Activated CD4-positive, alpha-beta T cell treated with anti-CD3 and anti-CD28 coated beads, Interleukin-2, amount 10 ng/mL, durations not matched to agents 7 days and 5 days (primary cell): ENCODE results near the gene SCUBE1. TPM values are rescaled to one million over a fixed set of nuclear protein-coding genes. Genes with fewer than 3 reads are reported as not detected.
"Not testable (repeated sequence)": the region's sequence is repeated elsewhere in the genome, so short reads cannot be mapped to it uniquely, and the experiment has no call there.

ENCODE experiments used
- CTCF ChIA-PET: fragments of 350-600 bp; sonication (Branson Sonifier 250); formaldehyde crosslinking; loops from one replicate; lab custom pipeline; 2021; ENCODE audit warnings: antibody characterized with exemption; lab: Charles Lee
- POLR2A ChIA-PET: fragments of 350-600 bp; sonication (Branson Sonifier 250); formaldehyde crosslinking; loops from one replicate; lab custom pipeline; 2021; ENCODE audit warnings: antibody characterized with exemption; lab: Charles Lee
- DNase-seq: peaks from one replicate; pipeline ENCODE4 v3.0.0-alpha.2; 2020
- H3K27ac Mint-ChIP-seq: one replicate; pipeline ENCODE4 v1.8.0; 2021; ENCODE audit warnings: mild to moderate bottlenecking, moderate library complexity, mixed read lengths
- H3K27me3 Mint-ChIP-seq: one replicate; pipeline ENCODE4 v1.8.0; 2021; ENCODE audit warnings: mixed read lengths
- H3K36me3 Mint-ChIP-seq: one replicate; pipeline ENCODE4 v1.8.0; 2021; ENCODE audit warnings: low read depth, mixed read lengths
- H3K4me1 Mint-ChIP-seq: one replicate; pipeline ENCODE4 v1.8.0; 2021; ENCODE audit warnings: mixed read lengths
- H3K4me3 Mint-ChIP-seq: one replicate; pipeline ENCODE4 v1.8.0; 2021; ENCODE audit warnings: mild to moderate bottlenecking, moderate library complexity, mixed read lengths
- H3K9me3 Mint-ChIP-seq: one replicate; pipeline ENCODE4 v1.8.0; 2021; ENCODE audit warnings: mixed read lengths
- total RNA-seq, 2 experiments: library from RNA; stranded (reverse); gene quantifications; one replicate each; pipeline ENCODE4 v1.2.3, GENCODE V29; 2021

SCUBE1 gene
- total RNA-seq, 2 experiments from 2014 or later = not detected

DNA sequence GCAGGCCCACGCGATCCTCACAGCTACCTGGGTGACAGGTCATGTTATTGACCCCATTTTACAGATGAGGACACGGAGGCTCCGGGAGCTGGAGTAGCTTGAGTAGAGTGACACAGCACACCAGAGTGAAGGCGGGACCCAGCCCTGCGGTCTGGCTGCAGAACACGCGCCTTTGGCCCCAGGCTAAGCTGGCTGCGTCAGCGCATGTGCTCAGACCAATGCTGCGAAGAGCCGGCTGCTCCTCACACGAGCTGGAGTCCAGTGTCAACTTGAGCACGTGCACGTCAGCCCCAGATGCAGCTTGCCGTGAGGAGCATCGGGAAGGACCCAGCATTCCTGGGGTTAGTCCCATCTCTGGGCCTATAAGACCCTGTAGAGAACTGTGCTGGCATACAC is 49.9 kb downstream of the SCUBE1 start:
- Mint-ChIP-seq H3K4me1 (peaks cover 9% of the 10 kb centered on the region), H3K4me3 (no peak overlapping the region), H3K27me3 (no peaks in the 10 kb centered on the region), H3K27ac (no peak overlapping the region), H3K36me3 (no peaks in the 10 kb centered on the region), H3K9me3 (no peaks in the 10 kb centered on the region)
- ChIA-PET CTCF (no interaction called here), POLR2A (no interaction called here)
- no peak for DNase-seq

DNA sequence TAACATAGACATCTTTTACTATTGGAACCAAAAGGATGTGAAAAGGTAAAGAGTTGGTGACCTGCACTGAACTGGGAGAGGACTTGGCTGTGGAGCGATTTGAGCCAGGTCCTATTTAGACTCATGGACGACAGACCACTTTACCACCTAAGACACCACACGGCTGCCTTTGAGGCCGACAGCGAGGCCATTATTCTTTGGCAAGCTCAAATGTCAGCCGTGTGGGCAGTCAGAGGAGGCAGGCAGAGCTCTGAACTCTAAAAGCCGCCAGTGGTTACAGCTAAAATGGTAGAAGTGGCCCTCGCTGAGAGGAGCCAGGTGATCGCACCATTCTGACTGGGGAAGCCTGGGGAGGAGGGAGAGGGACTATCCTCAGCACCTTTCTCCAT is 50.5 kb downstream of the SCUBE1 start:
- Mint-ChIP-seq H3K36me3 (no peaks in the 10 kb centered on the region), H3K27me3 (no peaks in the 10 kb centered on the region), H3K4me1 (peaks cover 9% of the 10 kb centered on the region), H3K4me3 (no peak overlapping the region), H3K27ac (no peak overlapping the region), H3K9me3 (no peaks in the 10 kb centered on the region)
- CTCF ChIA-PET = interaction anchor here (0.6 kb wide), 1 partner anchor 52 kb away, joined by 3 read pairs; no protein-coding TSS in a partner anchor
- POLR2A ChIA-PET = no interaction called here
- no peak for DNase-seq

DNA sequence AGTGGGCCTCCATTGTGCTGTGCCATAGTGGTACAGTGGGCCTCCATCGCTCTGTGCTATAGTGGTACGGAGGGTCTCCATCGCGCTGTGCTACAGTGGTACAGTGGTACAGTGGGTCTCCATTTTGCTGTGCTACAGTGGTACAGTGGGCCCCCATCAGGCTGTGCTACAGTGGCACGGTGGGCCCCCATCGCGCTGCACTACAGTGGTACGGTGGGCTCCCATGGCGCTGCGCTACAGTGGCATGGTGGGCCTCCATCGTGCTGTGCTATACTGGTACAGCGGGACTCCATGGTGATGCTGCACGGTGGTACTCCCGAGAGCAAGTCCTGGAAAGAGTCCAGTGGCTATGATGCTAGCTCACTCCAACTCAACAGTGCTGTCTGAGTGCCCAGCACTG is 51.8 kb downstream of the SCUBE1 start:
- no peaks in the 10 kb centered on the region for H3K36me3 Mint-ChIP-seq
- H3K4me1 Mint-ChIP-seq = peaks cover 9% of the 10 kb centered on the region
- DNase-seq = no peak
- H3K27me3 Mint-ChIP-seq = no peaks in the 10 kb centered on the region
- H3K27ac Mint-ChIP-seq = no peak overlapping the region
- H3K9me3 Mint-ChIP-seq = no peaks in the 10 kb centered on the region
- POLR2A ChIA-PET = no interaction called here
- H3K4me3 Mint-ChIP-seq = no peak overlapping the region
- CTCF ChIA-PET = no interaction called here

DNA sequence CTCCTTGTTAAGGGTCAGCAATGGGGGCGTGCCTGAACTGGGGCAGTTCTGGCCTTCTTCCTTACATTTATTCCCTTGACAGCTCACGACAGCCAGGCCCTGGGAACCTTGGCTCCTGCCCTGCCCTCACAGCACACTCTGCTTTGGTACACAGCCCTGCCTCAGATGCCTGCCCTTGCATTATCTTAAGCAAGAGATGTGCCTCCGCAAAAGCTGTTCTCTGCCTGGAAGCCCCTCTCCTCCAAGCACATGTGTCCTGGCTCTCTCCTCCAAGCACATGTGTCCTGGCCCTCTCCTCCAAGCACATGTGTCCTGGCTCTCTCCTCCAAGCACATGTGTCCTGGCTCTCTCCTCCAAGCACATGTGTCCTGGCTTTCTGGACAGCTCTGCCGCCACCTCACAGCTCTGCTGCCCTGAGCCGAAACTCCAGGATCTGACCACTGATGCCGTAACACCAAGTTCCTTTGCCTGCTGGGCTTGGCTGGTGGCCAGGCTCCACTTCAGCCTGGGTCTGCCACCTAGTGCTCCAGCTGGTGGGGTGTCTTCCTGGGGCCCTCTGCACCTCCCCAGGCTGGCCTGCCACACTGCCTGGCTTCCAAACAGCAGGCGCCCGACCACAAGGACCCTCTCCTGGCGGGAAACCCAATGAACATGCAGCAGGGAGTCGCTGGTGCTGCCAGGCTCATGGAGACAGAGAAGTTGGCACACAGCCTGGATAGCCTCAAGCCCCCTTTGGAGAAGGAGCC is 53.0 kb downstream of the SCUBE1 start:
- CTCF ChIA-PET = interaction anchor here (0.7 to 1.0 kb wide), 2 partner anchors 54 to 55 kb away, joined by 3 read pairs; no protein-coding TSS in a partner anchor
- no peak overlapping the region for H3K27ac Mint-ChIP-seq

DNA sequence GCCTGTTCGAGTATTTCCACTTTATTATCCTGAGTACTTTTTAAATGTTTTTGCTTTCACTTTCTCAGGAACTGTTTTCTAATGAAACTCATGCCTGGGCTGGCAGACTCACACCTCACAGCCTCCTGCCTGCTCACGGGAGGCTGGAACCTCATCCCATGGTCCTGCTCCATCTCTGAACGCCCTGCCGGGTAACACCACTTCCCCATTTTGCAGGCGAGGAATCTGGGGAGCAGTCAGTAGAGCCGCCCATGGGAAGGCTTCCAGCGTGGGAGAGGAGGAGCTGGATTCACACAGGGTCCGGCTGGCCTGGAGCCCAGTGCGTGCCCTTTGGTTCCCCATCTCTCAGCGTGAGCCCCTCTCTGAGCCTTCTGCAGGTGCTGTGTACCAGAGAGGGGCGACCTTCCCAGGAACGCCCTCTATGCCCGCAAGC is 53.6 kb downstream of the SCUBE1 start:
- CTCF ChIA-PET = interaction anchor here (1.0 kb wide), 1 partner anchor 56 kb away, joined by 3 read pairs; no protein-coding TSS in a partner anchor
- Mint-ChIP-seq H3K36me3 (no peaks in the 10 kb centered on the region), H3K4me3 (no peak overlapping the region), H3K27me3 (no peaks in the 10 kb centered on the region), H3K9me3 (no peaks in the 10 kb centered on the region), H3K27ac (peak overlapping the region; percentile 69), H3K4me1 (peaks cover 9% of the 10 kb centered on the region)
- POLR2A ChIA-PET = no interaction called here
- no peak for DNase-seq

More for the DNA sequence above, 53.0 kb downstream of the SCUBE1 start:
- H3K4me1 Mint-ChIP-seq = peaks cover 9% of the 10 kb centered on the region
- H3K36me3 Mint-ChIP-seq = no peaks in the 10 kb centered on the region
- DNase-seq = no peak
- H3K4me3 Mint-ChIP-seq = no peak overlapping the region
- no peaks in the 10 kb centered on the region for H3K9me3 Mint-ChIP-seq
- no peaks in the 10 kb centered on the region for H3K27me3 Mint-ChIP-seq
- POLR2A ChIA-PET = no interaction called here

DNA sequence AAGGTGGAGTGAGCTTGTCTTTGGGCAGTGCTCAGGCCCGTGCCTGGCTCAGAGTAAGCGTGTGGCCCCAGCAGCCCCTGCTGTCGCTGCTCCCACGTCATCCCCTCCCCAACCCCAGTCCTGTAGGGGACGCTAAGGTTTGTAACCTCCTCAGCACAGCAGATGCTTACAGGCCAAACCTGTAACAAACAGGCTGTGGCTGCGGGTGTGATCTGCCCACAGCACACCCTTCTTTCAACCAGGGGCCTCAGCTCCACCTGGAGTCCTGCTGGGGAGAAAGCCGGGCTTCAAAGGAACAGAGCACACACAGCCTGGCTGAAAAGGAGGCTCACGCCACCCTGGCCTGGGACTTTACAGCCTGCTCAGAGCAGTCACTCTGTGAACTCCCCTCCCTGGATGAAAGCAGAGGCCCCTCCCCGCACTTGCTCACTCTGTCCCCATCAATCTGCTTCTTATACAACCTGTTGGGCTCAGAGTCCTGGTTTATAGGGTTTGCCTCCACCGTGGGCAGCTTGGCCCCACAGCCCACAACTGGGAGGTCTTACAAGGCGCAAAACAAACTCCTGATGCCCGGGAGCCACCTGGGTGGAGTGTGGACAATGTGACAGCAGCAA is 54.3 kb downstream of the SCUBE1 start:
- H3K27ac Mint-ChIP-seq = peak overlapping the region; percentile 69
- ChIA-PET POLR2A (interaction anchor here (0.7 kb wide), 1 partner anchor 102 kb away, joined by 3 read pairs; the partner anchor contains the start of gene TTLL12), CTCF (interaction anchor here (0.7 to 2.4 kb wide), 3 partner anchors 18 to 57 kb away, joined by 3 to 7 read pairs (median 4); no protein-coding TSS in a partner anchor)
- no peaks in the 10 kb centered on the region for H3K36me3 Mint-ChIP-seq
- peaks cover 9% of the 10 kb centered on the region for H3K4me1 Mint-ChIP-seq
- no peaks in the 10 kb centered on the region for H3K27me3 Mint-ChIP-seq
- no peaks in the 10 kb centered on the region for H3K9me3 Mint-ChIP-seq
- no peak for DNase-seq
- H3K4me3 Mint-ChIP-seq = no peak overlapping the region

DNA sequence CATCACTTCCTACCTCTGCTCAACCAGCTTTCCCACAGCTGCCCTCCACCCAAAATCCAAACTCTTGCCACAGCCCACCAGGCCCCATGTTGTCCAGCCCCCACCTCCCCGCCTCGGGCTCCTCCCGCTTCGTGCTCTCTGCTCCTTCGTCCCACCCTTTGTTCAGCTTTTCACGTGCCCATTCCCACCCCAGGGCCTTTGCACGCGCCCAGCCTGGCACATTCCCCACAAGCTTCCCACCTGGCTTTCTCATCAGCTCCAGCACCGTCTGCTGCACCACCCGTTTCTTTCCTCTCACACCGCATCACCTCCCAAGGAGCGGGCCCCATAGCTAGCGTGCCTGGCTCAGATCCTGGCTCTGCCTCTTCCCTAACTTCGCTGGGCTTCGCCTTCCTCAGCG is 54.8 kb downstream of the SCUBE1 start:
- Mint-ChIP-seq H3K4me3 (no peak overlapping the region), H3K9me3 (no peaks in the 10 kb centered on the region), H3K27ac (no peak overlapping the region), H3K4me1 (peaks cover 9% of the 10 kb centered on the region), H3K36me3 (no peaks in the 10 kb centered on the region), H3K27me3 (no peaks in the 10 kb centered on the region)
- CTCF ChIA-PET = interaction anchor here (0.7 to 2.4 kb wide), 3 partner anchors 18 to 58 kb away, joined by 3 to 7 read pairs (median 4); no protein-coding TSS in a partner anchor
- no peak for DNase-seq
- POLR2A ChIA-PET = interaction anchor here (0.7 kb wide), 1 partner anchor 101 kb away, joined by 3 read pairs; the partner anchor contains the start of gene TTLL12

DNA sequence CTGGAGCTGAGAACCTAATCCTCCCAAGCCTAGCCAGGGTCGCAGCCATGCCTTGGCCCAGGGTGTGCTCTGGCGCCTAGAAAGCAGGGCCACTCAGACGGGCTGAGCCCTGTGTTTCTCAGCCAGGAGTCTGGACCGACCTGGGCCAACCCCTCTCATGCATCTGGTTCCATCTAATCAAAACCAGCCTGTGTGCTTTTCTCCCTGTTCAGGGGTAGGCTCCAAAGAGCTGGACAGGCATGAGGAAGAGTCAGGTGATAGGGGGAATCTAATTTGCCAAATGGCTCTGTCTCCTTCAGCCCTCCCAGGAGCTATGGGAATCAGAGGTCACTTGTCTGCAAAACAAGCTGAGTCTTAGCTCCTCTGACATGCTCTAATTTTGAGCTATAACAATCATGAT is 55.7 kb downstream of the SCUBE1 start:
- Mint-ChIP-seq H3K27ac (no peak overlapping the region), H3K4me3 (no peak overlapping the region), H3K27me3 (no peaks in the 10 kb centered on the region), H3K4me1 (peaks cover 9% of the 10 kb centered on the region), H3K36me3 (no peaks in the 10 kb centered on the region), H3K9me3 (no peaks in the 10 kb centered on the region)
- POLR2A ChIA-PET = no interaction called here
- CTCF ChIA-PET = interaction anchor here (1.4 to 2.4 kb wide), 3 partner anchors 8 to 59 kb away, joined by 4 to 7 read pairs (median 4); no protein-coding TSS in a partner anchor
- no peak for DNase-seq

DNA sequence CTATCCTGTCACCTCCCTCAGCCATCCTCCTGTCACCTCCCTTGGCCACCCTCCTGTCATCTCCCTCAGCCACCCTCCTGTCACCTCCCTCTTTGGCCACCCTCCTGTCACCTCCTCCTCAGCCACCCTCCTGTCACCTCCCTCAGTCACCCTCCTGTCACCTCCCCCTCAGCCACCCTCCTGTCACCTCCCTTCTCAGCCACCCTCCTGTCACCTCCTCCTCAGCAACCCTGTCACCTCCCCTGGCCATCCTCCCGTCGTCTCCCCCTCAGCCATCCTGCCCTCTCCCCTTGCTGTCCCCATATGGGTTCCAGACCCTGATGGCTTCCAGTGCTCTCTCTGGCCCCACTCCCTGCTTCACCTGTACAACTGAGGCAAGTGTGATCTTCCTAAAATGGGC is 61.8 kb downstream of the SCUBE1 start:
- Mint-ChIP-seq H3K9me3 (no peaks in the 10 kb centered on the region), H3K27ac (no peak overlapping the region), H3K4me1 (peaks cover 3% of the 10 kb centered on the region), H3K27me3 (no peaks in the 10 kb centered on the region), H3K36me3 (no peaks in the 10 kb centered on the region), H3K4me3 (no peak overlapping the region)
- no peak for DNase-seq
- ChIA-PET CTCF (interaction anchor here (1.1 kb wide), 1 partner anchor 9 kb away, joined by 3 read pairs; no protein-coding TSS in a partner anchor), POLR2A (no interaction called here)

DNA sequence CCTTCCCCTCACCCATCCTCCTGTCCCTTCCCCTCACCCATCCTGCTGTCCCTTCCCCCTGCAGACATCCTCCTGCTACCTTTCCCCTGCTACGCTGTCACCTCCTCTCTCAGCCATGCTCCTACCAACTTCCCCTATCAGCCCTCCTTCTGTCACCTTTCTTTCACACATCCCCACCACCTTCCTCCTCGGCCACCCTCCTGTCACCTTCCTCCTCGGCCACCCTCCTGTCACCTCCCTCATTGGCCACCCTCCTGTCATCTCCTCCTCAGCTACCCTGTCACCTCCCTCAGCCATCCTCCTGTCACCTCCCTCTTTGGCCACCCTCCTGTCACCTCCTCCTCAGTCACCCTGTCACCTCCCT is 62.7 kb downstream of the SCUBE1 start:
- H3K36me3 Mint-ChIP-seq, H3K27ac Mint-ChIP-seq, H3K4me3 Mint-ChIP-seq, POLR2A ChIA-PET, H3K9me3 Mint-ChIP-seq, DNase-seq, CTCF ChIA-PET, H3K27me3 Mint-ChIP-seq, H3K4me1 Mint-ChIP-seq: not testable (repeated sequence)

DNA sequence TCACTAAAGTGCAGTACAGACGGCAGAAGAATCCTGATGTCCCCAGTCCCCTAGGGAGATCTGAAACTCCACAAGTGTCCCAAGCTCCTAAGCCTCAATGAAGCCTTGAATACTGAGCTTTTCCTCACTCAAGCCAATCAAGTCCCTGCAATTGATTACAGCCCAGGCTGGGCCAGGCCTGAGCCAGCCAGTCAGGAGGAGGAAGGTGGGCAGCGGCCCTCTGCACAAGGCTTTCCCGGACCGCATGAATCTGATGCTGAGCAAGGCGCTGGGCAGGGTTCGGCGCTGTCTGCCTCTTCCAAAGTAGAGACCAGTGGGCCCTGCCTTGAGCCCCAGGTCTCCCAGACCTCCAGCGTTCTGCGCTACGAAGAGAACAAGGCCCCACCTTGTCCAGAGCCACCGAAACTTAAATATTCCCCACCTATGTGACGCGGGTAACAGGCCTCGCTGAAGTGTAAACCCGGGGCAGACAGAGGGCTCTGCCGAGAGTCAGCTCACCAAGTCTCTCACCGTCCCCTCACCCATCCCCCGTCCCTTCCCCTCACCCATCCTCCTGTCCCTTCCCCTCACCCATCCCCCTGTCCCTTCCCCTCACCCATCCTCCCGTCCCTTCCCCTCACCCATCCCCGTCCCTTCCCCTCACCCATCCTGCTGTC is 63.2 kb downstream of the SCUBE1 start:
- no peak for DNase-seq
- POLR2A ChIA-PET = no interaction called here
- Mint-ChIP-seq H3K27ac (no peak overlapping the region), H3K9me3 (no peaks in the 10 kb centered on the region), H3K4me3 (no peak overlapping the region), H3K4me1 (peaks cover 3% of the 10 kb centered on the region), H3K27me3 (no peaks in the 10 kb centered on the region), H3K36me3 (no peaks in the 10 kb centered on the region)
- CTCF ChIA-PET = no interaction called here

DNA sequence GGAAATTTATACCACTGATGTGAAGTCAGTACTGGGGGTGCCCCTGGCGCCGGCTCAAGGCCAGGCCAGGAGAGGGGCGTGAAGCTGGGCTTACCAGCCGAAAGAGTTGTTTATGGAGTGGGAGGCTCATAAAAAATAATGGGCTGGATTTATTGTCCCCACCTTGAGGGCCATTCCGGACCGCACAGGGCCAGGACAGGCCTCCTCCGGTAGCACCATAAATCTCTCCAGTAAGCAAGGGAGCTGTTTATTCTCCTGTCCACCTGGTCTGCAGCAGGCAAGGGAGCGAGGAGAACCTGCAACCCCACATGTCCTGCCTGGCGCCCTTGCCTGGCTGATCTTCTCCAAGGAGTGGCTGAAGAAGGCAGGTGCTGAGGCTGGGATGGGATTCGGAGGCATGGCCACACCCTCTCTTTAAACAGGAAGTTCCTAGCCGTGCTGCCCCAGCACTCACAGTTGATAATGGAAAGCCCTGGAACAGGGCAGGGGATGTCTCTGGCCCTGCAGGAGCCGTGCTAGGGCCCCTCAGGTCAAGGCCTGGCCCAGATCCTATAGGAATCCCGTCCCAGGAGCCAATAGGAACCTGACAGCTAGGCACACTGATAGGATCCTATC is 65.1 kb downstream of the SCUBE1 start:
- Mint-ChIP-seq H3K9me3 (no peaks in the 10 kb centered on the region), H3K27ac (peak overlapping the region; percentile 33), H3K36me3 (no peaks in the 10 kb centered on the region), H3K4me1 (peaks cover 3% of the 10 kb centered on the region), H3K4me3 (no peak overlapping the region), H3K27me3 (no peaks in the 10 kb centered on the region)
- no peak for DNase-seq
- ChIA-PET CTCF (interaction anchor here (0.8 to 1.7 kb wide), 2 partner anchors 13 to 68 kb away, joined by 4 to 11 read pairs; no protein-coding TSS in a partner anchor), POLR2A (no interaction called here)
